Measurements from ENCODE around the gene EPHB6.

GRCh38 chr7:142886866-142887265 is 32.0 kb downstream of the EPHB6 start:
- TF ChIP-seq POLR2AphosphoS5 (IDR thresholded peaks at IDR 0.05; ENCODE audit: borderline replicate concordance, low read depth, low read length) (no peak), EZH2 (IDR thresholded peaks at IDR 0.05) (no peak), FOXP2 (optimal IDR thresholded peaks at IDR 0.05; ENCODE audit: control extremely low read depth, extremely low read length, insufficient read depth) (no peak)

Measured in SK-N-MC (cell line).